Measurements from ENCODE around the gene NAXD.
"Not testable (repeated sequence)": the region's sequence is repeated elsewhere in the genome, so short reads cannot be mapped to it uniquely, and the experiment has no call there.

NAXD gene

GRCh38 chr13:110628952-110629701 lies 13.8 kb downstream of the NAXD start:
- DNase-seq = no peak

GRCh38 chr13:110629735-110630134 lies 14.4 kb downstream of the NAXD start:
- no peak for DNase-seq

- no peak for DNase-seq
Observed at GRCh38 chr13:110630566-110631119, 15.3 kb downstream of the NAXD start.

- not testable (repeated sequence) for DNase-seq
Observed at GRCh38 chr13:110632255-110632654, 16.9 kb downstream of the NAXD start.

GRCh38 chr13:110633776-110634175 lies 18.4 kb downstream of the NAXD start:
- no peak for DNase-seq

GRCh38 chr13:110634558-110634957 lies 19.2 kb downstream of the NAXD start:
- no peak for DNase-seq

GRCh38 chr13:110635405-110636002 lies 20.2 kb downstream of the NAXD start:
- DNase-seq = no peak

GRCh38 chr13:110636053-110636475 lies 20.7 kb downstream of the NAXD start:
- DNase-seq = no peak

GRCh38 chr13:110636701-110637201 lies 21.4 kb downstream of the NAXD start:
- DNase-seq = peak; percentile 66

GRCh38 chr13:110637275-110637674 lies 21.9 kb downstream of the NAXD start:
- DNase-seq = no peak

- peak; percentile 82 for DNase-seq
Observed at GRCh38 chr13:110637747-110638146, 22.4 kb downstream of the NAXD start.

GRCh38 chr13:110638257-110638656 lies 22.9 kb downstream of the NAXD start:
- no peak for DNase-seq

- DNase-seq = no peak
Observed at GRCh38 chr13:110638814-110639806, 23.8 kb downstream of the NAXD start.

- no peak for DNase-seq
Observed at GRCh38 chr13:110639935-110640334, 24.6 kb downstream of the NAXD start.

GRCh38 chr13:110640591-110641029 lies 25.3 kb downstream of the NAXD start:
- no peak for DNase-seq

- DNase-seq = peak; percentile 57
Observed at GRCh38 chr13:110641055-110642015, 26.0 kb downstream of the NAXD start.

- no peak for DNase-seq
Observed at GRCh38 chr13:110642291-110642981, 27.1 kb downstream of the NAXD start.

- no peak for DNase-seq
Observed at GRCh38 chr13:110643324-110643723, 28.0 kb downstream of the NAXD start.

- DNase-seq = no peak
Observed at GRCh38 chr13:110643768-110644421, 28.6 kb downstream of the NAXD start.

- peak; percentile 87 for DNase-seq
Observed at GRCh38 chr13:110644892-110645521, 29.7 kb downstream of the NAXD start.
